ACHN (cell line): Measurements from ENCODE around the gene PRSS22.

Source experiments
- DNase-seq: peaks from one replicate; pipeline ENCODE4 v3.0.0-alpha.2; 2015
- in situ Hi-C: cut with HindIII; loops from 2 replicates; pipeline ENCODE4 v1.10.0; 2017; ENCODE audit warnings: low sequenced_read_pairs, low pct_ligation_motif_present, low pct_unique_long_range_greater_than_20kb

PRSS22 gene

DNA sequence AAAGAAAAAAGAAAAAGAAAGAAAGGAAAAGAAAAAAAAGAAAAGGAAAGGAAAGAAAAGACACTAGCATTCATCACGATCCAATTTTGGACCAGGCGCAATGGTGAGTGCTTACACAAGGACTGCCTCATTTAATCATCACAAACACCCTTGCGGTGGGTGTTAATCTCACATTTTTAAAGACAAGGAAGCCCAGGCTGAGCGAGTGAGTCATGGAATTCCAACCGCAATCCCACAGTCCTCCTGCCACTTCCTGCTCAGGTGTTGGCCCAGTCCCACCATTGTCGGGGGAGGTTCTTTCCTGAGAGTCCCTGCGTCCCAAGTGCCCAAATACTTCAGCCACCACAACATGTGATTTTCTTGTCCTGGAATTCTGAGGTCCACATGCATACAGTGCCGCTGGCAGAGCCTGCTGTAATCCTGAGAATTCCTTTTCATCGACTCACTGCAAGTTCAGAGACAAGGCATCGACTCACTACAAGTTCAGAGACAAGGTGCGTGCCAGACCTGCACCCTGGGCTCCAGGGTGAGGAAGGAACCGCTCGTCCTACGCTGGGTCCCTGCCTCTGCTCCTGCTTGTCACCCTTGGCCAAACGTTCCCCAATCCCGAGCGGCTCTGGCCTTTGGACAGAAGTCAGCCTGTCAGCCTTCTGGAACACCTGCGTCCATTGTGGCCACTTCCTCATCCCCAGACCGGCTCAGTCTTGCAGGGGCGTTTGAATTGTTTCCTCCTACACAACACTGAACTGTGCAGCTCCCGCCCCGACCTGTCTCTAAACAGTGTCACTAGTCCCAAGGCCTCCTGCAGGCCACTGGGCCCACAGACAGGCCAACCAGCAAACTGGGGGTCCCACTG is 22.1 kb downstream of the PRSS22 start:
- DNase-seq = peak; percentile 99
- in situ Hi-C loops = no loop called here

DNA sequence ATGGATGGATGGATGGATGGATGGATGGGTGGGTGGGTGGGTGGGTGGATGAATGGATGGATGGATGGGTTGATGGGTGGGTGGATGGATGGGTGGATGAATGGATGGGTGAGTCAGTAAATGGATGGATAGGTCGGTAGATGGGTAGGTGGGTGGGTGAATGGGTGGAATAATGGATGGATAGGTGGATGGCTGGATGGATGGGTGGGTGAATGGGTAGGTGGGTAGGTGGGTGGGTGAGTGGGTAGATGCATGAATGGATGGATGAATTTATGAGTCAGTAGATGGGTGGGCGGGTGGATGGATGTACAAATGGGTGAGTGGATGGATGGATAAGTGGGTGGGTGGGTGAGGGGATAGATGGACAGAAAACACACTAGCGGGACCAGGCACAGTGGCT is 23.0 kb downstream of the PRSS22 start:
- no peak for DNase-seq

GRCh38 chr16:2833776-2834175 is 24.2 kb downstream of the PRSS22 start:
- DNase-seq = no peak
- in situ Hi-C loops = no loop called here

More for the DNA sequence above, 23.0 kb downstream of the PRSS22 start:
- in situ Hi-C loops = no loop called here

DNA sequence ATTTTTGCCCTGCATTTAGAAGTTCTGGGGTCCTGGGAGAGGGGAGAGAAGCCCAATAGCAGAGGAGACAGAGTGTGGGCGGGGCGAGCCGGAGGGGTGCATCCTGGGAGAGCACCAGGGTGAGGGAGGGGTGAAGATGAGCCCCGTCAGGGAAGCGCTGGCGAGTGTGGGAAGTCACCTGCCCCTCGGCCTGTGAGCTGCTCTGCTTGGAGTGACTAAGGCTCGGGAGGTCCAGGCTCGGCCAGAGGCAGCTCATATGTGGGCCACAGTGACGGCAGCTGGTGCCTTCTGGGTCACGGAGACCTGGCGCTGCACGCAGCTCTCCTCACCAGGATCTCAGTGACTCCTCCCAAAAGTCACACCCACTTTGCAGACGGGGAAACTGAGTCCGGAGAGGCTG is 26.8 kb downstream of the PRSS22 start:
- in situ Hi-C loops = no loop called here
- DNase-seq = no peak

DNA sequence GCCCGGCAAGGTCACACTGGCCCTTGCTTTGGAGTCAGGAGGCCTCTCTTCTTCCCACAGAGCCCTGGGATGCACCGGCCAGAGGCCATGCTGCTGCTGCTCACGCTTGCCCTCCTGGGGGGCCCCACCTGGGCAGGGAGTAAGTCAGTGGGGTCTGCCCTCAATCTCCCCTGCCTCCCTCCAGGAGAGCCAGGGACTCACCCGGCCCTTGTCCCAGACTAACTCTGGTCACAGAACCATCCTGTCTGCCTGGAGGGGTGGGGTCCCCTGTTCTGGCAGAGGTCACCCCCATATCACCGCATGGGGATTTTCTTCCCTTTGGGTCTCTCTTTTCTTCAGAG is 27.6 kb downstream of the PRSS22 start:
- no peak for DNase-seq
- in situ Hi-C loops = no loop called here

DNA sequence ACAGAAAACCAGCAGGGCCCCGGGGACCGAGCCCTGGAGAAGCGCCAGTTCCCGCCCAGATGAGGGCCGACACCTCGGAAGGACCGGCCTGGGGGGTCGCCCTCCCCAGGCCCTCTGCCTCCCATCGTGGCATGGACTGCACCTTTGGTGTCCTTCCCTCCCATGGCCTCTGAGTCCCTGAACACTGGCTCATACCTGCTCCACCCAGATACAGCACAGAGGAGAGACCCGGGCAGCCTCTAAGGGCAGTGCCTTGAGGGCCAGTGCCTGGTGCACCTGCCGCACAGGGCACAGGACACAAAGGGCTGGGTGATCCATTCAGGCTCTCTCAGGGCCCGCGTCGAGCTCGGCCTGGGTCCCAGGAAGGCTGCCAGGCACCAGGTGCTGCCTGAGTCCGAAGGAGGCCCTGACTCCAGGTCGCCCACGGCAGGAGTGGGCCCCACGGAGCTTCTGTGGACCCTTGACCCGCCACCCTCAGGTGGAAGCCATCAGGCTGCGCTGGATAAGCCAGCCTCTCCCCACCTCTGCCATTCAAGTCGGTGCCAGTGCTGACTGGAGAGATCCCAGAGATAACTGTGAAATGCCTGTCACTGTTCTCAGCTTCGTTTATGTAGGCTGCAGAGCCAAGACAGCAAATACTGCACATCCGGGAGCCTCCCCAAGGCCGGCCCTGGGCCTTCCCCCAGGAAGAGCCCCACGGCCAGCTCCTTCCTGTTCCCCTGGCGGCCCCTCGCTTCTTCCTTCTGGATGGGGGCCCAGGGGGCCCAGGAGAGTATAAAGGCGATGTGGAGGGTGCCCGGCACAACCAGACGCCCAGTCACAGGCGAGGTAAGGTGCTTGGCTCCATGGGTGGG is 28.2 kb downstream of the PRSS22 start, which contains the start of gene ZG16B:
Gene ZG16B, plus strand, starts transcription at position 803 of the 854 bp plus-strand sequence. CDS start 139 bp downstream, outside the sequence.
- in situ Hi-C loops = no loop called here
- DNase-seq = no peak

- no peak for DNase-seq
- in situ Hi-C loops = no loop called here
Measured at GRCh38 chr16:2828876-2829430, 29.0 kb downstream of the PRSS22 start.

- in situ Hi-C loops = no loop called here
- no peak for DNase-seq
Measured at GRCh38 chr16:2828521-2828840, 29.5 kb downstream of the PRSS22 start.

- DNase-seq = no peak
- in situ Hi-C loops = no loop called here
Measured at GRCh38 chr16:2827831-2828520, 30.0 kb downstream of the PRSS22 start.

GRCh38 chr16:2827374-2827791 is 30.6 kb downstream of the PRSS22 start:
- in situ Hi-C loops = no loop called here
- no peak for DNase-seq

DNA sequence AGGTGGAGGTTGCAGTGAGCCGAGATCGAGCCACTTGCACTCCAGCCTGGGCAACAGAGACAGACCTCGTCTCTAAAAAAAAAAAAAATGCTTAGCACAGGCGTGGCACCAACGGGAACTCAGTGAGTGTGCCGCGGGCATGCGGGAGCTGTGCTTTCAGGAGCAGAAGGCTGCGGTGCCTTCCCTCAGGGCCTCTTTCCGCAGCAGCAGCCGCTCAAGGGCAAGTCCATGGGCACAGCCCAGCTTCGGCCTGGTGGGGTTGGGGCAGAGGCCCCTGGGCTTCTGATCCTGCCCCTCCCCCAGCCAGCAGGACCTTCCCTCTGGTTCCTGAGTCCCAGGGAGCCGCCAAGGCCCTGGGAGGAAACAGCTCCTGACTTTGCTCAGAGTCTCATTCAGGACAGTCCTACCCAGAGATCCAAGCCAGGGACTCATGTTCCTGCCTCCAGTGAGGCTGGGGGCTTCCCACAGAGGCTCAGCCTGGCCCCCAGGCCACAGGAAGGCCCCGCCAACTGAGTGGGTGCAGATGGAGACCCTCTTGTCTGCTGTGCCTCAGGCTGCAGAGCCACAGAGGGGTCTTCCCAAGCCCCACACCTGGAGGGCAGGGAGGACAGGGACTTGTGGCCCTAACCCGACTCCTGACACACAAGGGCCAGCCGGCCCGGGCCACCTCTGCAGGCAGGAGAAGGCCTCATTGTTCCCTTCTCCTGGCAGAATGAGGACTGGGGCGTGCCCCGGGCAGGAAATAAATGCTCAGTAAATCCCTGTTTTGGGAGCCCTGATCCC is 31.2 kb downstream of the PRSS22 start:
- in situ Hi-C loops = no loop called here
- DNase-seq = no peak

DNA sequence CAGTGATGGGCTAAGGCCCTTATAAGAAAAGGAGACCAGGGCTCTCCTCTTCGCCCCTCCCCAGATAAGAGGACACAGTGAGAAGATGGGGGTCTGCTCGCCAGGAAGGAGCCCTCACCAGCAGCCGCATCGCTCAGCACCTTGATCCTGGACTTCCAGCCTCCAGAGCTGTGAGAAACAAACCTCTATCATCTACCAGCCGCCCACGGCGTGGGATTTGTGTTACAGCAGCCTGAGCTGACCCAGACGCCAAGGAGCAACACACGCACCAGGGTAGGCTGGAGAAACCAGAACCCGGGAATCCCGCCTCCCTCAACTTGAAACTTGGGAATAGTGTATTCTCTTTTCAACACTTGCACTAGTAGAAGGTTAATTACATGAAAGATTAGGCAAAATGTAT is 32.1 kb downstream of the PRSS22 start:
- in situ Hi-C loops = no loop called here
- DNase-seq = no peak

- DNase-seq = no peak
- in situ Hi-C loops = no loop called here
Measured at GRCh38 chr16:2825049-2825742, 32.8 kb downstream of the PRSS22 start.

DNA sequence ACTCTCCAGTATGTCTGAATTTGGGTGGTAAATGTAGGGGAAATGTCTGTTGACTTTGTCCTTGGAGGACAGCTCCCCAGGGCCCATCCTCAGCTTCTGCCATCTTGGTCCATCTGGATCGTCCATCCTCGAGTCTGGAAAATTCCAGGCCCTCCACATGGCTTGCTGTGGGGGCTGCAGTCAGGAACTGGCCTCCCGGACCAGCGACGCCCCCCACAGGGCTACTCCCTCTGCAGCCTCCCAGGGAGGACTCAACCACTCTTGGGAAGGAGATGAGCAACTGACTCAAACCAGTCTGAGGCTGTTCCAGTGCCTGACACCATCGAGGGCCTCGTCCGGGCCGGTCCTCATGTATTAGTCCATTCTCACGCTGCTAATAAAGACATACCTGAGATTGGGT is 33.3 kb downstream of the PRSS22 start:
- in situ Hi-C loops = no loop called here
- DNase-seq = no peak

- in situ Hi-C loops = no loop called here
- DNase-seq = no peak
Measured at GRCh38 chr16:2822496-2822895, 35.5 kb downstream of the PRSS22 start.

DNA sequence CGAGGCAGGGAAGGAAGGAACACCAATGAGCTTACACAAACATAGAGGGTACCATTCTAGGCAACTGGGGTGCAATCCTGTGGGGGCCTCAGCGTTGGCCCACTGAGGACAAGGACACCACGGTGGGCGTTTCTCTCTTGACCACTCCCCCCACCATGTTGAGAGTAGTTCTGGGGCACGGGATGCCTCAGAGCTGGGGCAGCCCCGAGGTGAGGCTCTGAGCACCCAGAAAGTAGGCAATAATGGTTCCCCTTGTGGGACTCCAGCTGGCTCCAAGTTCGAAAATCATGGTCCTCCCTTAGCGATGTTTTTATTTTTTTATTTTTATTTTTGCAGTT is 35.8 kb downstream of the PRSS22 start:
- in situ Hi-C loops = no loop called here
- DNase-seq = no peak

- in situ Hi-C loops = no loop called here
- DNase-seq = no peak
Measured at GRCh38 chr16:2821487-2822157, 36.3 kb downstream of the PRSS22 start.
